OCI-LY1 (cell line): ENCODE measurements around the gene TWSG1.
"Not testable (repeated sequence)": the region's sequence is repeated elsewhere in the genome, so short reads cannot be mapped to it uniquely, and the experiment has no call there.

ENCODE experiments used
- CTCF ChIP-seq: fragments of 200-600 bp; sonication (generic), shearing (Covaris generic); IDR thresholded peaks from 2 replicates; pipeline ENCODE4 v1.5.1; 2017; ENCODE audit warnings: mild to moderate bottlenecking, antibody characterized with exemption, low read length, moderate library complexity, mixed read lengths
- EZH2 ChIP-seq: fragments of 200-600 bp; sonication (generic), shearing (Covaris generic); IDR thresholded peaks from 2 replicates; pipeline ENCODE4 v1.8.0; 2017; ENCODE audit warnings: borderline replicate concordance, mixed run types, mild to moderate bottlenecking, antibody characterized with exemption, low read length, moderate library complexity, mixed read lengths

GRCh38 chr18:9373254-9373653 is 38.7 kb downstream of the TWSG1 start:
- not testable (repeated sequence) for TF ChIP-seq CTCF, EZH2
